Ramos (cell line): Measurements from ENCODE around the gene POM121C.
"Not testable (repeated sequence)": the region's sequence is repeated elsewhere in the genome, so short reads cannot be mapped to it uniquely, and the experiment has no call there.

Experiments used
- in situ Hi-C: fragments of 300-500 bp; cut with MboI; formaldehyde crosslinking; loops from one replicate; pipeline ENCODE4 v1.14.3; 2022; ENCODE audit warnings: low sequenced_read_pairs; ENCODE audit not compliant: unreplicated experiment

The POM121C gene

GRCh38 chr7:75485979-75486643, at the start of gene POM121C:
POM121C (minus strand) TSS chr7:75486299; CDS start chr7:75441496, 44,803 bp downstream.
- in situ Hi-C loops: not testable (repeated sequence)

GRCh38 chr7:75534727-75535307, 48.7 kb upstream of the POM121C start:
- in situ Hi-C loops: no loop called here

- in situ Hi-C loops: no loop called here
Measured at GRCh38 chr7:75533926-75534325, 47.8 kb upstream of the POM121C start.

GRCh38 chr7:75532639-75533038, 46.5 kb upstream of the POM121C start:
- in situ Hi-C loops: no loop called here

GRCh38 chr7:75531359-75531821, 45.3 kb upstream of the POM121C start:
- in situ Hi-C loops: no loop called here

- in situ Hi-C loops: not testable (repeated sequence)
Measured at GRCh38 chr7:75527224-75527722, 41.2 kb upstream of the POM121C start.

- in situ Hi-C loops: not testable (repeated sequence)
Measured at GRCh38 chr7:75521727-75522126, 35.6 kb upstream of the POM121C start.

GRCh38 chr7:75518842-75519241, 32.7 kb upstream of the POM121C start:
- in situ Hi-C loops: not testable (repeated sequence)

- in situ Hi-C loops: not testable (repeated sequence)
Measured at GRCh38 chr7:75509033-75509432, 22.9 kb upstream of the POM121C start.

- in situ Hi-C loops: not testable (repeated sequence)
Measured at GRCh38 chr7:75492020-75492419, 5.9 kb upstream of the POM121C start, which contains the start of gene SPDYE5. SPDYE5 (plus strand) TSS chr7:75492320; CDS start chr7:75494048, 1,728 bp downstream.

GRCh38 chr7:75485355-75485978, 632 bp downstream of the POM121C start:
- in situ Hi-C loops: not testable (repeated sequence)

- in situ Hi-C loops: not testable (repeated sequence)
Measured at GRCh38 chr7:75480313-75480712, 5.8 kb downstream of the POM121C start.

GRCh38 chr7:75477457-75477856, 8.6 kb downstream of the POM121C start:
- in situ Hi-C loops: not testable (repeated sequence)

GRCh38 chr7:75470166-75470565, 15.9 kb downstream of the POM121C start:
- in situ Hi-C loops: not testable (repeated sequence)

- in situ Hi-C loops: not testable (repeated sequence)
Measured at GRCh38 chr7:75460541-75460940, 25.6 kb downstream of the POM121C start.

- in situ Hi-C loops: not testable (repeated sequence)
Measured at GRCh38 chr7:75458034-75458433, 28.1 kb downstream of the POM121C start.

GRCh38 chr7:75456403-75456802, 29.7 kb downstream of the POM121C start:
- in situ Hi-C loops: not testable (repeated sequence)

- in situ Hi-C loops: not testable (repeated sequence)
Measured at GRCh38 chr7:75452494-75452955, 33.6 kb downstream of the POM121C start.

- in situ Hi-C loops: not testable (repeated sequence)
Measured at GRCh38 chr7:75449946-75450345, 36.2 kb downstream of the POM121C start.

GRCh38 chr7:75442465-75443111, 43.5 kb downstream of the POM121C start:
- in situ Hi-C loops: not testable (repeated sequence)
